ENCODE results near the gene CD37.
"Not testable (repeated sequence)": the region's sequence is repeated elsewhere in the genome, so short reads cannot be mapped to it uniquely, and the experiment has no call there.

The CD37 gene

DNA sequence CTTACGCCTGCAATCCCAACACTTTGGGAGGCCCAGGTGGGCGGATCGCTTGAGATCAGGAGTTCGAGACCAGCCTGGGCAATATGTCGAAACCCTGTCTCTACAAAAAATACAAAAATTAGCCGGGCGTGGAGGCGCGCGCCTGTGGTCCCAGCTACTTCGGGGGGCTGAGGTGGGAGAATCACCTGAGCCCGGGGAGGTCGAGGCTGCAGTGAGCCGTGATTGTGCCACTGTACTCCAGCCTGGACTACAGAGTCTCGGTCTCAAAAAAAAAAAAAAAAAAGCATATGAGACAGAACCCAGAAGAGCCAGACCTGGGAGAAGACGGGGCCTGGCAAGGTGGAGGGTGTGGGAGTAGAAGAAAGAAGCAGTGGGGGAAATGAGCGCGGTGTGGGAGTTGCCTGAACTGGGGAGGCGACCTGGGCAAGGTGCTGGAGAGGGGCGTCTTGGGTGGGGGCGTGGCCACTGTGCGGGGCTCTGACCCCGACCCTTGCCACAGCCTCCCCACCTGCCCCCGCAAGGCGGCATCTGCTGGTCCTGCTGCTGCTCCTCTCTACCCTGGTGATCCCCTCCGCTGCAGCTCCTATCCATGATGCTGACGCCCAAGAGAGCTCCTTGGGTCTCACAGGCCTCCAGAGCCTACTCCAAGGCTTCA, 29.0 kb downstream of the CD37 start:
- H3K27ac ChIP-seq (ENCODE audit: low read depth, low read length) = no peak overlapping the region
- no peak overlapping the region for H3K9ac ChIP-seq (ENCODE audit: low read length)
- no peaks in the 10 kb centered on the region for H3K27me3 ChIP-seq (ENCODE audit: control insufficient read depth, insufficient read depth, low read length)
- peaks cover 5% of the 10 kb centered on the region for H3K36me3 ChIP-seq (ENCODE audit: control insufficient read depth, insufficient read depth, low read length)
- H3K4me1 ChIP-seq (ENCODE audit: control insufficient read depth, insufficient read depth, low read length) = peaks cover 12% of the 10 kb centered on the region; the same call in 1 of the 2 replicates
- H3K9me3 ChIP-seq (ENCODE audit: control insufficient read depth, insufficient read depth, low read depth, low read length) = peaks cover 7% of the 10 kb centered on the region
- peak overlapping the region; percentile 43 for H3K4me3 ChIP-seq (ENCODE audit: low read depth, low read length)

DNA sequence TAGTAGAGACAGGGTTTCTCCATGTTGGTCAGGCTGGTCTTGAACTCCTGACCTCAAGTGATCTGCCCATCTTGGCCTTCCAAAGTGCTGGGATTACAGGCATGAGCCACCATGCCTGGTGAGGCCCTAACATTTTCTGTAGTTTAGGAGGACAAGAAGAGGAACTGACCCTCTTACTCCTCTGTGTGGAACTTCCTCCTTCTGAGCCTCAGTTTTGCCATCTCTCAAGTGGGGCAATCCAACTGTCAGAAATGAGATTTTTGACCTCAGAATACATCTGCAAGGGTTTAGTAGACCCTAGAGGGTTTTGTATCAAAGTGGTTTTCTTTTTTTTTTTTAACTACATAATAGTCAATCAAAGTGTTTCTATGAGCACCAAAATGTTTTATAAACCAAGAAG, 30.9 kb downstream of the CD37 start:
- no peak overlapping the region for H3K9ac ChIP-seq (ENCODE audit: low read length)
- H3K27ac ChIP-seq (ENCODE audit: low read depth, low read length) = no peak overlapping the region
- H3K27me3 ChIP-seq (ENCODE audit: control insufficient read depth, insufficient read depth, low read length) = no peaks in the 10 kb centered on the region
- no peak overlapping the region for H3K4me3 ChIP-seq (ENCODE audit: low read depth, low read length)
- H3K4me1 ChIP-seq (ENCODE audit: control insufficient read depth, insufficient read depth, low read length) = peaks cover 7% of the 10 kb centered on the region; the same call in 1 of the 2 replicates
- no peaks in the 10 kb centered on the region for H3K36me3 ChIP-seq (ENCODE audit: control insufficient read depth, insufficient read depth, low read length)
- peaks cover 22% of the 10 kb centered on the region for H3K9me3 ChIP-seq (ENCODE audit: control insufficient read depth, insufficient read depth, low read depth, low read length)

GRCh38 chr19:49368711-49369358, 33.6 kb downstream of the CD37 start:
- no peak overlapping the region for H3K9ac ChIP-seq (ENCODE audit: low read length)
- no peak overlapping the region for H3K4me3 ChIP-seq (ENCODE audit: low read depth, low read length)
- H3K27me3 ChIP-seq (ENCODE audit: control insufficient read depth, insufficient read depth, low read length) = no peaks in the 10 kb centered on the region
- H3K27ac ChIP-seq (ENCODE audit: low read depth, low read length) = no peak overlapping the region
- no peaks in the 10 kb centered on the region for H3K36me3 ChIP-seq (ENCODE audit: control insufficient read depth, insufficient read depth, low read length)
- H3K4me1 ChIP-seq (ENCODE audit: control insufficient read depth, insufficient read depth, low read length) = peaks cover 9% of the 10 kb centered on the region; the same call in 1 of the 2 replicates
- H3K9me3 ChIP-seq (ENCODE audit: control insufficient read depth, insufficient read depth, low read depth, low read length) = peaks cover 22% of the 10 kb centered on the region

- H3K36me3 ChIP-seq (ENCODE audit: control insufficient read depth, insufficient read depth, low read length) = no peaks in the 10 kb centered on the region
- H3K4me3 ChIP-seq (ENCODE audit: low read depth, low read length) = no peak overlapping the region
- H3K27ac ChIP-seq (ENCODE audit: low read depth, low read length) = no peak overlapping the region
- H3K9me3 ChIP-seq (ENCODE audit: control insufficient read depth, insufficient read depth, low read depth, low read length) = peaks cover 22% of the 10 kb centered on the region
- no peak overlapping the region for H3K9ac ChIP-seq (ENCODE audit: low read length)
- H3K27me3 ChIP-seq (ENCODE audit: control insufficient read depth, insufficient read depth, low read length) = no peaks in the 10 kb centered on the region
- H3K4me1 ChIP-seq (ENCODE audit: control insufficient read depth, insufficient read depth, low read length) = 0 out of 2 replicates have a peak, but pooled peaks cover 2% of the 10 kb centered on the region
Observed at GRCh38 chr19:49371184-49371583, 36.0 kb downstream of the CD37 start.

- not testable (repeated sequence) for H3K27me3 ChIP-seq (ENCODE audit: control insufficient read depth, insufficient read depth, low read length); H3K36me3 ChIP-seq (ENCODE audit: control insufficient read depth, insufficient read depth, low read length); H3K27ac ChIP-seq (ENCODE audit: low read depth, low read length); H3K4me1 ChIP-seq (ENCODE audit: control insufficient read depth, insufficient read depth, low read length); H3K9ac ChIP-seq (ENCODE audit: low read length); H3K4me3 ChIP-seq (ENCODE audit: low read depth, low read length)
- peaks cover 22% of the 10 kb centered on the region for H3K9me3 ChIP-seq (ENCODE audit: control insufficient read depth, insufficient read depth, low read depth, low read length)
Observed at GRCh38 chr19:49373174-49373573, 38.0 kb downstream of the CD37 start.

GRCh38 chr19:49374665-49375434, 39.6 kb downstream of the CD37 start:
- H3K27ac ChIP-seq (ENCODE audit: low read depth, low read length) = no peak overlapping the region
- H3K9ac ChIP-seq (ENCODE audit: low read length) = no peak overlapping the region
- H3K4me3 ChIP-seq (ENCODE audit: low read depth, low read length) = no peak overlapping the region
- no peaks in the 10 kb centered on the region for H3K36me3 ChIP-seq (ENCODE audit: control insufficient read depth, insufficient read depth, low read length)
- no peaks in the 10 kb centered on the region for H3K27me3 ChIP-seq (ENCODE audit: control insufficient read depth, insufficient read depth, low read length)
- H3K4me1 ChIP-seq (ENCODE audit: control insufficient read depth, insufficient read depth, low read length) = 0 out of 2 replicates have a peak, but pooled peaks cover 2% of the 10 kb centered on the region
- H3K9me3 ChIP-seq (ENCODE audit: control insufficient read depth, insufficient read depth, low read depth, low read length) = peaks cover 9% of the 10 kb centered on the region

DNA sequence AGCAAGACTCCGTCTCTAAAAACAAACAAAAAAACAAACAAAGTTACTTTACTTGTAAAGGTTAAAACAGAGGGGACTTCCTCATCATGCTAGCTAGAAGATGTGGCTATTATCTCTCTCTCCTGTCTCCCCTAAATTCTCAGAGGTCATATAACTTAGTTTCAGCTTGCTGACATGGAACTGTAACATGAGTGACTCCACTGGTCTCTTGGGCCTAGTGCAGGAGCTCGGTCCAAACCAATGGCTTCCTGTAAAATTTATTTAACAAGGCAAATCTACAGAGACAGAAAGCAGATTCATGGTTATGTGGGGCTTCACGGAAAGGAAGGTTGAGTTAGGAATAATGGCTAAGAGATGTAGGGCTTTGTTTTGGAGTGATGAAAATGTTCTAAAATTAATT, 43.3 kb downstream of the CD37 start:
- H3K4me1 ChIP-seq (ENCODE audit: control insufficient read depth, insufficient read depth, low read length) = 0 out of 2 replicates have a peak, but pooled peaks cover 2% of the 10 kb centered on the region
- H3K27me3 ChIP-seq (ENCODE audit: control insufficient read depth, insufficient read depth, low read length) = no peaks in the 10 kb centered on the region
- peaks cover 9% of the 10 kb centered on the region for H3K9me3 ChIP-seq (ENCODE audit: control insufficient read depth, insufficient read depth, low read depth, low read length)
- no peak overlapping the region for H3K9ac ChIP-seq (ENCODE audit: low read length)
- H3K4me3 ChIP-seq (ENCODE audit: low read depth, low read length) = no peak overlapping the region
- H3K36me3 ChIP-seq (ENCODE audit: control insufficient read depth, insufficient read depth, low read length) = no peaks in the 10 kb centered on the region
- H3K27ac ChIP-seq (ENCODE audit: low read depth, low read length) = no peak overlapping the region

GRCh38 chr19:49380391-49380790, 45.2 kb downstream of the CD37 start:
- peaks cover 9% of the 10 kb centered on the region for H3K9me3 ChIP-seq (ENCODE audit: control insufficient read depth, insufficient read depth, low read depth, low read length)
- no peak overlapping the region for H3K9ac ChIP-seq (ENCODE audit: low read length)
- no peaks in the 10 kb centered on the region for H3K4me1 ChIP-seq (ENCODE audit: control insufficient read depth, insufficient read depth, low read length)
- H3K27me3 ChIP-seq (ENCODE audit: control insufficient read depth, insufficient read depth, low read length) = no peaks in the 10 kb centered on the region
- H3K27ac ChIP-seq (ENCODE audit: low read depth, low read length) = no peak overlapping the region
- no peak overlapping the region for H3K4me3 ChIP-seq (ENCODE audit: low read depth, low read length)
- no peaks in the 10 kb centered on the region for H3K36me3 ChIP-seq (ENCODE audit: control insufficient read depth, insufficient read depth, low read length)

DNA sequence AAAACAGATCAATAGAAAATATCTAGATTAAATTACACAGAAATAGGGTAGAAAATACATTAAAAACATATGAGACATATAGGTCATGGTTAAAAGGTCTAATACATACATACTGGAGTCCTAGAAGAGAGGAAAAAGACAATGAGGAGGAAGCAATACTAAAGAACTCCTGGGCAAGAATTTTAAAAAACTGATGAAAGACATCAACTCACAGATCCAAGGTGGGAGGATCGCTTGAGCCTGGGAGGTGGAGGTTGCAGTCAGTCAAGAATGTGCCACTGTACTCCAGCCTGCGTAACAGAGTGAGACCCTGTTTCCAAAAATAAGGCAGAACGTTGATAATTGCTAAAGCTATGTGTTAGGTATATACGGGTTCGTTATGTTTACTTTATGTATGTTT, 47.4 kb downstream of the CD37 start:
- no peak overlapping the region for H3K4me3 ChIP-seq (ENCODE audit: low read depth, low read length)
- no peak overlapping the region for H3K9ac ChIP-seq (ENCODE audit: low read length)
- H3K9me3 ChIP-seq (ENCODE audit: control insufficient read depth, insufficient read depth, low read depth, low read length) = peaks cover 9% of the 10 kb centered on the region
- no peak overlapping the region for H3K27ac ChIP-seq (ENCODE audit: low read depth, low read length)
- H3K27me3 ChIP-seq (ENCODE audit: control insufficient read depth, insufficient read depth, low read length) = no peaks in the 10 kb centered on the region
- no peaks in the 10 kb centered on the region for H3K4me1 ChIP-seq (ENCODE audit: control insufficient read depth, insufficient read depth, low read length)
- no peaks in the 10 kb centered on the region for H3K36me3 ChIP-seq (ENCODE audit: control insufficient read depth, insufficient read depth, low read length)

GRCh38 chr19:49383599-49383998, 48.4 kb downstream of the CD37 start:
- H3K9me3 ChIP-seq (ENCODE audit: control insufficient read depth, insufficient read depth, low read depth, low read length) = peaks cover 9% of the 10 kb centered on the region
- no peak overlapping the region for H3K9ac ChIP-seq (ENCODE audit: low read length)
- no peaks in the 10 kb centered on the region for H3K4me1 ChIP-seq (ENCODE audit: control insufficient read depth, insufficient read depth, low read length)
- H3K36me3 ChIP-seq (ENCODE audit: control insufficient read depth, insufficient read depth, low read length) = no peaks in the 10 kb centered on the region
- H3K4me3 ChIP-seq (ENCODE audit: low read depth, low read length) = no peak overlapping the region
- H3K27me3 ChIP-seq (ENCODE audit: control insufficient read depth, insufficient read depth, low read length) = no peaks in the 10 kb centered on the region
- no peak overlapping the region for H3K27ac ChIP-seq (ENCODE audit: low read depth, low read length)

DNA sequence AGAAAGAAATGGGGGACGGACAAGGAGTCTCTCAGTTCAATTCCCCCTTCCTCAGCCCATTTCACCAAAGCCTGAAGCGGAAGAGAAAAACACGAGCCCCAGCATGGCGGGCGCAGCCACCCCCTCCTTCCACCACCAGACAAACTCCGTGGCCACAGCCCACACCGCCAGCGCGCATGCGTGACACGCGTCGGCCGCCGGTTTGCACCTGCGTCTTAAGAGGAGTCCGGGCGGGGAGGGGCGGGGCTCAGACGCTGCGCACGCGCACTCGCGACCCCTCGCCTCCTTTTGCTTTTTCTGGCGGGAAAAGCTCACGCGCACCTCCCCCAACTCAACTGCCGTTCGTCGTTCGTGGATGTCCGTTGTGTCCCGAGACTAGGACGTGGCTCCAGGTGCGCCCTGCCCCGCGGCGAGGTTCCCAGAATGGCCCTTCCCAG, 52.7 kb downstream of the CD37 start, which contains the start of gene KASH5:
Gene KASH5 (plus strand): TSS at position 314 of the 437 bp plus-strand sequence. CDS start 2,635 bp downstream, outside the sequence.
- Histone ChIP-seq H3K9me3 (ENCODE audit: control insufficient read depth, insufficient read depth, low read depth, low read length) (no peaks in the 10 kb centered on the region; the same call in 1 of the 2 replicates), H3K27me3 (ENCODE audit: control insufficient read depth, insufficient read depth, low read length) (peaks cover 4% of the 10 kb centered on the region; the same call in 1 of the 2 replicates), H3K9ac (ENCODE audit: low read length) (no peak within 1 kb of the TSS), H3K36me3 (ENCODE audit: control insufficient read depth, insufficient read depth, low read length) (no peaks in the 10 kb centered on the region), H3K27ac (ENCODE audit: low read depth, low read length) (no peak within 1 kb of the TSS), H3K4me3 (ENCODE audit: low read depth, low read length) (no peak within 1 kb of the TSS), H3K4me1 (ENCODE audit: control insufficient read depth, insufficient read depth, low read length) (peaks cover 3% of the 10 kb centered on the region; the same call in 1 of the 2 replicates)
